GM11168 (cell line): Measurements from ENCODE around the gene CTF1.

Source experiments
- in situ Hi-C: fragments of 300-500 bp; cut with MboI; formaldehyde crosslinking; loops from one replicate; pipeline ENCODE4 v1.12.0; 2022; ENCODE audit warnings: low sequenced_read_pairs; ENCODE audit not compliant: unreplicated experiment

The CTF1 gene

GRCh38 chr16:30951193-30951592 is 54.8 kb downstream of the CTF1 start:
- in situ Hi-C loops, result loop anchor here (25.0 kb wide), 1 partner anchor 911 kb away; the partner anchor contains the start of gene ZNF267

- in situ Hi-C loops, result loop anchor here (25.0 kb wide), 1 partner anchor 911 kb away; the partner anchor contains the start of gene ZNF267
These were observed 55.3 kb downstream of the CTF1 start for GRCh38 chr16:30951750-30952149.

GRCh38 chr16:30953111-30953510 is 56.7 kb downstream of the CTF1 start:
- in situ Hi-C loops, result loop anchor here (25.0 kb wide), 1 partner anchor 909 kb away; the partner anchor contains the start of gene ZNF267
